NCI-H510A (cell line): ENCODE data around the gene CDH24.

Experiments used
- DNase-seq: peaks from one replicate; lab custom pipeline; 2025; lab: John Stamatoyannopoulos, UW

CDH24 gene

GRCh38 chr14:23060536-23061260 is 3.4 kb upstream of the CDH24 start:
- no peak for DNase-seq

DNA sequence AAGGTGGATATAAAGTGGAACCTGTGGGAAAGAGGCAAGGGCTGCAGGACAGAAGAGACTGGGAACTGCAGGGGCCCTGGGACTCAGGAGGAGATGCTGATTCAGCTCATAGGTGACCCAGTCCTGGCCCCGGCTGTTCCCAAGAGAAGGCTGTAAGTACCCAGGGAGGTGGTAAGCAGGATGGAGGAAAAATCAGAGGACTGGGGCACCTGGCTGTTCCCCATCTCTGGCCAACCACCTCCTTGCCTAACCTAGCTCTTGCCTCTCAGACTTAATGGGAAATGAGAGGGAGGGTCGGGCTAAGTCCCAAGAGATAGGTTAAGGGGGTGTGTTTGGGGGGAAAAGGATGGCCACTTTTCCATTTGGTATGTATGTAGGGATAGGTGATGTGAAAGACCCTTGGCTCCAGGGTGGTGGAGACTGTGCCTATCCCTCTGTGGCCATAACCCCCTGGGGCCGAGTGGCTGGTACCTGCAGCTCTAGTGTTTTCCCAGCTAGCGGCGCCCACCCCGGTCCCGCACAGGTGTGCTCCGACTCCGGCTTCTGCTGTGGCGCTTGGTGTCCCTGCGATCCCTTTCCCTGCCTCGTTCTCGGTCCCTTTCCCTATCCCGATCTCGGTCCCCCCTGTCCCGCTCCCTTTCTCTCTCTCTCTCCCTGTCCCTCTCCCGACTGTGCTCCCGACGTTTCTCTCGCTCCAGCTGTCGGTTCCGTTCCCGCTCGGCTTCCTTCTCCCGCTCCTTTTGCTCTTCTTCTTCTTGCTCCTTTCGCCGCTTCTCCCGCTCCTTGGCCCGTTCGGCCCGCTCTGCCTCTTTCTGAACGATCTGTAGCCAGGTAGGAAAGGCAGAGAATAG is 1.6 kb upstream of the CDH24 start:
- DNase-seq = no peak

DNA sequence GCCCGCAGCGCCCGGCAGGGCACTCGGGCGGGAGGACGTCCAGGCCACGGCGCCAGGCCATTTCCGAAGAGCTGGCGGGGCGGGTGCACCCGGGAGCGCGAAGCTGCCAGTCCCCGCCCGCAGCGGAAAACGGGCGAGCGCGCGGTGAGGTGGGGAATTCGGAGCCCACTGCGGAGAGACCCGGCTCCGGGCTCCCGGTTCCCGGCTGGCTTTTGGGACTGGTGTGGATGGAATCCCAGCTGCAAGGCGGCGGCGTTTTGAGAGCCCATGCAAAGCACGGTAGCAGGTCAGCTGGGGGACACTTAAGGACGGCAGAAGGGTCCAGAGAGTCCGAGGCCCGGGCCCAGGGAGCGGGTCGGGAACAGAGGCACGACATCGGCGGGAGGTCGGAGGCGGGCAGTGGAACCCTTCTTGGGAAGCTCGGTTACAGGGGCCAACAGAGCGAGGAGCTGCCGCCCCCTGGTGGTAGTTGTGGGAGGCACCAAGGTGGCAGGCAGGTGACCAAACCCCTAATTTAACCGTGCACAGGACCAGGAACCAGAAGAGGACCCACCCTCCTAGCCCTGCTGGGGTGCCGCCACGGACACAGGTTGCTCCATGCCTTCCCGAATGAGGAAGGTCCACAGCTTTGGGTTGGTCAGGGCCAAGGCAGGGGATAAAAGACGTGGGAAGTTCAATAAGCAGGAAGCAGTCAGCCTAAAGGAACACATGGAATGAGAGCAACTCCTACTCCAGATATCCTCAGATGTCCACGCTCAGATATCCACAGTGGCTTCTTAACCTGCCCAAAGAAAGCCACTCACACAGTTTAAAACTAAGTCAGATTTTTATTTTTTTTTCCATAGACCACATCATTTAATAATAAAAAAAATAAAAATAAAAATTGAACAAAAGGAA is 685 bp upstream of the CDH24 start:
- DNase-seq = no peak

- DNase-seq = no peak
Observed at GRCh38 chr14:23056145-23056955, 970 bp downstream of the CDH24 start.

DNA sequence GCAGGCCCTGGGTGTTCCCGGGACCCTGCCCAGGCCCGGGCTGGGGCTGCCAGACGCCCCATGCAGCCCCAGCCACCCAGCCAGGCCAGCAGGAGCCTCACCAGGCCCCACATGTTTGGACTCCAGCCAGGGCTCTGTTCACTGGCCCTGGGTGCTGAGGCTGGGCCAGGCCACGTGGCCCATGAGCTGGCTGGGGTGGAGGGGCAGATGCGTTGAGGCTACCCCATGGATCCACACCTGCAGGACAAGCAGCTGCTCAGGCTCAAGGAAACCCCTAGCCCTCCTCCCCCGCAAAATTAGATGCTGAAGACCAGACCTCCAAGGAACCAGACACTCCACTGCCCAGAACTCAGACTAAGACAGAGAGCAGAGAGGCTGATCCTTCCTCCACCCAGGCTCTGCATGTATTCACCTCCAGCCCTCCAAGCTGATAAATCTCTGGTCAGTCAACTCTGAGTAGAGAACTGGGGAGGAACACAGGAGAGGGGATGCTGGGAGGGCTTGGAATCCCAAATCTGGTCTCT is 1.6 kb downstream of the CDH24 start:
- DNase-seq = no peak

GRCh38 chr14:23055147-23055550 is 2.2 kb downstream of the CDH24 start:
- no peak for DNase-seq

GRCh38 chr14:23054000-23054811 is 3.1 kb downstream of the CDH24 start:
- DNase-seq = no peak

DNA sequence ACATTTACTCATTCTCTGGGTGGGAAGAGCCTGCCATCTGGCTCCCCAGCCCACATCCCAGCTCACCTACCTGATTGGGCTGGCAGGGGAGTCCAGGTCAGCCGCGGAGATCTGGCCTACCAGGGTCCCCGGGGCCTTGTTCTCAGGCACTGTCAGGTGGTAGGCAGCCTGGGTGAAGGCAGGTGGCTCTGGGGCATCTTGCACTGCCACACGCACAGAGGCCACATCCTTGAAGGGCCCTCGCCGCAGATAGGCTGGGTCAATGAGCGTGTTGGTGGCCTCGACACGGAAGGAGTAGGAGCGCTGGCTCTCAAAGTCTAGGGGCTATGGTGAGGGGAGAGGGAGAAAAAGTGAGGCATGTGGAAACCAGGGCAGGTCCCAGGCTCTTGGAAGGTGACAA is 3.9 kb downstream of the CDH24 start:
- no peak for DNase-seq

- no peak for DNase-seq
Observed at GRCh38 chr14:23052671-23053070, 4.6 kb downstream of the CDH24 start.

DNA sequence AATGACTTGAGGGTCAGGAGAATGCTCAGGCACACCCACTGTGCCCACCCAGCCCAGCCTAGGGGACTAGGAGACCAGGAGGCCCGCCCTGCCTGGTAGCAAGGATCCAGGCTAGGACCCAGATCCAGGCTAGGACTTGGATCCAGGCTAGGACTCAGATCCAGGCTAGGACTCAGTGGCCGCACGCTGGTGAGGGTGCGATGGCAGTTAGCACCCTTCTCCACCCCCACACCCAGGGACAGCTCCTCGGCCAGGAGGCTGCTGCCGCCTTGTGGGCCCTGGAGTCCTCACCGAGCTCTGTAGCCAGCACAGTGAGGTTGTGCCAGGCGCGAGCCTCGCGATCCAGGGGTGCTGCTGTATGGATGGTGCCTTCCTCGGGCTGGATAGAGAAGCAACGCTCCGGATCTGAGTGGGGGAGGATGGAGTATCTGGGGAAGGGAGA is 5.1 kb downstream of the CDH24 start:
- DNase-seq = no peak

GRCh38 chr14:23051141-23052057 is 5.9 kb downstream of the CDH24 start:
- DNase-seq = no peak

DNA sequence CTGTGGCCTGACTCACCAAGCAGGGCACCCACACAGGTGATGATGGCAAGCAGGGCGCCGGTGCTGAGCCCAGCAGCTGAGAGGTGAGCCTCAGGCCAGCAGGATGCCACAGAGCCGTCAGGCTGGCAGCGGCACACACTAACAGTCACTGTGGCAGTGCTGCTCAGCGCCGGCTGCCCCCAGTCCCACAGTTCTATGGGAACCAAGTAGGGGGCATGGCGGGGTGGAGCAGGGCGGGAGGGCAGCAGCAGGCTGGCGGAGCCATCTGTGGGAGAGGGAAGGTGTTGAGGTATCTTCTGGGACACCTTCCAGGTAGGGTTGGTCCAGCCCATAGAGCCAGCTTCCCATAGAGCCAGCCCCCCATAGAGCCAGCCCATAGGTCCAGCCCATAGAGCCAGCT is 8.3 kb downstream of the CDH24 start:
- no peak for DNase-seq

DNA sequence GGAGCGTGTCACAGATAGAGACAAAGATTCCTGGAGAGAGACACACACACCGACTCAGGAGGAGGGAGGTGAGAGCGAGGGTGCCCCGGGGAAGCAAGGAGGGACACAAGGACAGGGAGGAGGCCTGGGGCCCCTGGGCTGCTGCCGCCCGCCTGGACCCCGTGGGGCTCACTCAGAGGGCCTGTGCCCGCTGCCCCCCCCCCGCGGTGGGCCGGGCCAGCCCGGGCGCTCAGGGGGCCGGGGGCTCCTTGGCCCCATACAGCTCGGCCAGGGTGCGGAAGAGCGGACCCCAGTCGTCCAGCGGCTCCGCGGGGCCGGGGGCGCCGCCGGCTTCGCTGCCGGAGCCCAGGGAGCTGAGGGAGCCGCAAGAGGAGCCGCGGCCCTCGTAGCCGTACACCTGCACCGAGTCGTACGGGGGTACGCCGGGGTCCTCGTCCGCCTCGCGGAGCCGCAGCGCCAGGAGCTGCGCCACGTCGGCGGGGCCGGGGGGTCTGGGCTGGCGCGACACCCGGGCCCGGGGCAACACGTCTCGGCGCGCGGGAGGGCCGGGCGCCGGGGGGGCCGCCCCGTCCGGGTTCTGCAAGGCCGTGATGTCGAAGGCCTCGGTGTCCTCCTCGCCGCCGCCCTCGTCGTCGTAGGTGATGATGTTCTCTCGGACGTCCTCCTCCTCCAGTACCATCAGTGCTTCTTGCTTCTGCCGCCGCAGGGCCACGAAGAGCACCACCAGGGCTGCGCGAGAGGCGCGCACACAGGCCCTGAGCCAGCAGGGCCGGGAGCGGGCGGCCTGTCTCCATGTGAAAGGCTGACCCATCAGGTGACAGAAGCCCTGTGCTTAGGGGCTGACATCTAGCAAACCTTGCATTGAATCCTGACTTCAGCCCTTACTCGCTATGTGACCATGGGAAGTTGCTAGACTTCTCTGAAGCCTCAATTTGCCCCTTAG is 9.3 kb downstream of the CDH24 start:
- no peak for DNase-seq

DNA sequence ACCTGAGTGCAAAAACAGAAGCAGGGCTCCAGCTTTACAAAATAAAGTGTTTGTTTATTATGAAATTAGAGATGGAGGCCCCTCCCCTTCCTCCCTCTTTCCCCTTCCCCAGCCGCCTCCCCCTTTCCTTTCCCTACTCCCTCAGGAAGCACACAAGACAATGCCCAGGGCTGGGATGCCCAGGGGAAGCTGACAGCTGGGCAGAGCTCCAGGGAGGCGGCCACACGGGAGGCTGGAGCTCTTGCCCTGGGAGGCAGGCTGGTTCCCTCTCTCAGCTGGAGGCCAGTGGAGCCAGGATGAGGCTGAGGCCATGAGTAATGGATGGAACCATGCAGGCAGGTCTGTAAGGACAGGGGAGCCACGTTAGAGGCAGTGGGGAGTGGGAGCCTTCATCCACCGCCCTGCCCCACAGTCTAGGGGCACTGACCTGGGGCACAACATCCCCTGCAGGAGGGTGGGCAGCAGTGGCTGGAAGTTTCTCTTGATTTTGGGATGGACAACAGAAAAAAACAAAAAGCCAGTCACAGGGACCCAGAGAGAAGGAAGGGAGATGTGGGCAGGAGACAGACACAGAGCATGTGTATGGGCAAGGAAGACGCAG is 10.2 kb downstream of the CDH24 start:
- DNase-seq = no peak

- no peak for DNase-seq
Observed at GRCh38 chr14:23045419-23046357, 11.6 kb downstream of the CDH24 start.

DNA sequence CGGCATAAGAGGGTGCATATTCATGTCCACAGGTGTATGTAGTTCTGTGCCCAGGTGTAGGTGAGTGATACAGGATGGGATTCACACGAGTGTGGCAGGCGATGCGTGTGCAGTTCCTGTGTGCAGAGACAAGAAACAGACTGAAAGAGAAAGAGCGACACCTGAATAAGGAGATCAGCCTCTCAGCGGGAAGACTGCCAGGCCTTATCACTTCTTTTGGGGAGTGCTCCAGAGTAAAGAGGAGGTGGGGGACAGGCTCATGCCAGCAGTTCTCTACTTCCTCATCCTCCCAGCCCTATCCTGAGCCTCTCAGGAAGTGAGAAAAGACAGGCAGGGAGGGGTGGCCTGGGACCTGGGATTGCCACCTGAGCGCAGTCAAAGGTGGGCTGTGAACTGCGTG is 12.5 kb downstream of the CDH24 start:
- no peak for DNase-seq

- DNase-seq = no peak
Observed at GRCh38 chr14:23043754-23044153, 13.6 kb downstream of the CDH24 start.
